Gastroesophageal sphincter (tissue), 3 donors: ENCODE measurements around the gene CACNG1.

Source experiments
- EP300 ChIP-seq: sonication (generic); formaldehyde crosslinking; IDR thresholded peaks from one replicate; pipeline ENCODE4 v1.6.1; 2017; ENCODE audit warnings: antibody characterized with exemption, mild to moderate bottlenecking
- POLR2A ChIP-seq, 2 donors: fragments of 450-650 bp; IDR thresholded peaks; one replicate each; pipeline ENCODE4 v1.6.1; 2017; ENCODE audit warnings: antibody characterized with exemption in 2 of 2, mild to moderate bottlenecking in 2 of 2, moderate library complexity in 1 of 2
- POLR2AphosphoS5 ChIP-seq: sonication (generic); formaldehyde crosslinking; IDR thresholded peaks from one replicate; pipeline ENCODE4 v1.6.1; 2017; ENCODE audit warnings: antibody characterized with exemption
- TF ChIP-seq, protein P1 (sequence below), 4 experiments: fragments of 200-600 bp in 2 of 4; fragments of 450-650 bp in 2 of 4; sonication (generic) in 1 of 4; IDR thresholded peaks; one replicate each; pipeline ENCODE4 v1.5.1; 2017 to 2019; ENCODE audit warnings: antibody characterized with exemption in 4 of 4, mild to moderate bottlenecking in 2 of 4, moderate library complexity in 2 of 4

DNA sequence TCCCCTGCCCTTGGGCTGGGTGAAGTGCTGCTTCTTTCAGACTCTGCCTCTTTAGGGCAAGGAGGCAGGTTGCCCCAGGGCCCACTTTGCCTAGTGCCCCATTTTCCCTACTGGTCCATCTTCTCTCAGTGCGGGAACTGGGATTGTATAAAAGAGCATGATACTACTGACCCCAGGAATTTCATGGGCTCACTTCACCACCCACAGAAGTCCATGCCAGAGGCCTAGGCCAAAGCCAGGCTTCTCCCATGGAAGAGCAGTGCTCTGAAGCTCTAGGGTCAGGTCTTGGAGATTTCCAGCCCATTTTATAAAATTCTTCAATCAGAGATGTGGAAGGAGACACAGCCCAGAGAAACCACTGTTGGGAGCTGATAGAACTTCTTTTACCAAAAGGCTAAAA, 5.7 kb downstream of the CACNG1 start:
- TF ChIP-seq POLR2A (IDR thresholded peaks at IDR 0.05) (no peak), EP300 (no peak), POLR2AphosphoS5 (no peak)
- TF ChIP-seq, protein P1, sequence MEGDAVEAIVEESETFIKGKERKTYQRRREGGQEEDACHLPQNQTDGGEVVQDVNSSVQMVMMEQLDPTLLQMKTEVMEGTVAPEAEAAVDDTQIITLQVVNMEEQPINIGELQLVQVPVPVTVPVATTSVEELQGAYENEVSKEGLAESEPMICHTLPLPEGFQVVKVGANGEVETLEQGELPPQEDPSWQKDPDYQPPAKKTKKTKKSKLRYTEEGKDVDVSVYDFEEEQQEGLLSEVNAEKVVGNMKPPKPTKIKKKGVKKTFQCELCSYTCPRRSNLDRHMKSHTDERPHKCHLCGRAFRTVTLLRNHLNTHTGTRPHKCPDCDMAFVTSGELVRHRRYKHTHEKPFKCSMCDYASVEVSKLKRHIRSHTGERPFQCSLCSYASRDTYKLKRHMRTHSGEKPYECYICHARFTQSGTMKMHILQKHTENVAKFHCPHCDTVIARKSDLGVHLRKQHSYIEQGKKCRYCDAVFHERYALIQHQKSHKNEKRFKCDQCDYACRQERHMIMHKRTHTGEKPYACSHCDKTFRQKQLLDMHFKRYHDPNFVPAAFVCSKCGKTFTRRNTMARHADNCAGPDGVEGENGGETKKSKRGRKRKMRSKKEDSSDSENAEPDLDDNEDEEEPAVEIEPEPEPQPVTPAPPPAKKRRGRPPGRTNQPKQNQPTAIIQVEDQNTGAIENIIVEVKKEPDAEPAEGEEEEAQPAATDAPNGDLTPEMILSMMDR (IDR thresholded peaks at IDR 0.05): no peak
